ENCODE results near the gene ACOT7.

DNA sequence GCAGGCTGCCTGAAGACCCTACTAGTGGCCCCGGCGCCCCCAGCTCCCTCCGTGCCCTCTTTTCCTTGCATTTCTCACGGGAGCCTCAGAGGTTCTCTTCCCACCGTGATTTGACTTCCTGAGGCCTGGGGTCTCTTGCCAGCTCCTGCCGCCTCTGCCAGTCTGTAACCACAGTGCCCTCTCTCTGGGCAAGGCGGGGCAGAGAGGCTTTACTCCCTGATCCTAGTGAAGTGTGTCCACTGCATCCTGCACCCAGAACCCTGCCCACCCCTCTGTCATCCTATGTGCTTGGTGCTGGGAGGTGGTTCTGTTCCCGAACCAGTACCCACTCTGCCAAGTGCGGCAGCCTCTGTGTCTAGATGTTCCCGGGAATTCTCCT lies 33.4 kb upstream of the ACOT7 start:
- no peak for TF ChIP-seq EP300 (IDR thresholded peaks at IDR 0.05; ENCODE audit: borderline replicate concordance)
- TF ChIP-seq FOXM1 (IDR thresholded peaks at IDR 0.05; ENCODE audit: borderline replicate concordance, low read depth): no peak
- TF ChIP-seq NFIC (IDR thresholded peaks at IDR 0.05): no peak
- TF ChIP-seq EGR1 (IDR thresholded peaks at IDR 0.05): no peak
